HG03108 (cell line): Measurements from ENCODE around the gene EID3.

Experiments
- ATAC-seq: cut with Tn5 transposase; IDR thresholded peaks from one replicate; pipeline ENCODE4 v1.9.1; 2021; ENCODE audit warnings: moderate library complexity; ENCODE audit not compliant: unreplicated experiment

The EID3 gene

DNA sequence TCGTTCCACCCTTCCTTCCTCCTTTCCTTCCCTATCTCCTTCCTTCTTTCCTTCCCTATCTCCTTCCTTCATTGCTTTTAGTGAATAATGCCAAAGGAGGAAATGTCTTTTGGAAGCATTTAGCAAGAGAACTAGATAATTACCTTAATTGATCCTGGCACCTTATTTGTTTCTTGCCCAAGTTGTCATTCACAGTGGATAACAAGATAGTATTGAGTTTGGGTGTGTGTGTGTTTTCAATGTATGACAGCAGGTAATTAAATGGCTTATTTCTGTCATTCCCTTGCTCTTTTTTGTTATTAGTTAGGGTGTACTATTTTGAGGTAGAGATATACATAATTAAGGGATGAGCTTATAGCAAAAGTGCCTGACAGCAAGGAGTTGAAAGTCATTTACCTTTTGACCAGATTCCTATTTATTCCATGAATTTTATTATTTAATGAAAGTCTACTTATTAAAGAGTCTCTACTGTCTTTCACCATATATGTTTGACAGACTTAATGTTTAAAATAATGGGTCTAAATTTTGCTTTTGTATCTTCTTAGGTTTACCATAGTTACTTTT lies 30.2 kb downstream of the EID3 start:
- ATAC-seq: no peak

DNA sequence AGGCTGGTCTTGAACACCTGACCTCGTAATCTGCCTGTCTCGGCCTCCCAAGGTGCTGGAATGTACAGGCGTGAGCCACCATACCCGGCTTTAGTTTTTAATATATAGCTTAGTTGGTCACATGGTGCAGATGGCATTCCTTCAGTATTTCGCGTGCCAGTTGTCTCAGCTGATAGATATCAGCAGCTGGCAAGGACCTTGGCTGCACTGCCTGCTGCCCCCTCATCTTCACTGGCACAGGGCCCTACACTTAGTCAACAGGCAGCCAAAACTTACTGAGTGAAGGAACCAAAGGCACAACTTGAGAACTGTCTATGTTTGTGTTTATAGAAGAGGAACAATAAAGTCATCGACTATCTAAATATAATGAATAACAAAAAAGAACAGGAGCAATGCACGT lies 31.0 kb downstream of the EID3 start:
- ATAC-seq: no peak

DNA sequence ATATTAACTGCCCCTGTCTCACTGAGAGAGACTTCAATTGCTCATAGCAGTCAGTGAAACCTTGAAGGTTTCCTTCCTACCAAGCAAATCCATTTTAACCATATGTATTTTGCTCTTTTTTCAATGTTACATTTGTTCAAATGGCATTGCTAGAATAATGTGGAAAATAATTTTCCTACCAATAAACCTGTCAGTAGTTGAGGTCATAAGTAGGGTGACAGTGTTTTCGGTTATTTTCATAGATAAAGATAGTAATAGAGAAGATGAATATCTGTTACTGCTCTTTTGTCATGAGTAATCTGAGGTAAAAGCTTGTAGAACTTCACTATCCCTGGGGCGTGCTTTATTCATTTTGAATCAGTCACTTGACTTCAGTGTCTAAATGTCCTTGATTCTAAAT lies 32.6 kb downstream of the EID3 start:
- ATAC-seq: no peak

DNA sequence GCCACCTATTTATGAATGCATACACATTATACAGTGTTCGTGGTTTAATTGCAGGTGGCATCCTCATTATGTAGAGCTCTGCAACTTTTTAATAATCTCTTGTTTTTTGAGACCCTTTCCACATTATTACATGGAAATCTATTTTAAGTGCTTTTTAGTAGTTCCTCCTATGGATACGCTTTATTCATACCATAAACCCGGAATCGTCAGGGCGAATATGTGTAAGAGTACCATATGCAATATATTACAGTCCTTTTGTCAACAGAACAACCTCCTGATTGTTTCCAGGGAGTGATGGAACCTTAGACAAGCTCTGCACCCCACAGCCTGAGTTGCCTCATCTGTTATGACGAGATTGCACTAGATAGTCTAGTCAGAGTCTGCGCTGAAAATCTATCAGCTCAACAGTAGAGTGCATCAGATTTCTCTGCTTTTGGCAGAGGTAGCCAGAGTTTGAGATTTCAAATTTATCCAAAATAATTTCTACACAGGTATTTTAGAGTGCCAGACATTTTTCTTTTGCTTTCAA lies 33.6 kb downstream of the EID3 start:
- ATAC-seq: no peak

DNA sequence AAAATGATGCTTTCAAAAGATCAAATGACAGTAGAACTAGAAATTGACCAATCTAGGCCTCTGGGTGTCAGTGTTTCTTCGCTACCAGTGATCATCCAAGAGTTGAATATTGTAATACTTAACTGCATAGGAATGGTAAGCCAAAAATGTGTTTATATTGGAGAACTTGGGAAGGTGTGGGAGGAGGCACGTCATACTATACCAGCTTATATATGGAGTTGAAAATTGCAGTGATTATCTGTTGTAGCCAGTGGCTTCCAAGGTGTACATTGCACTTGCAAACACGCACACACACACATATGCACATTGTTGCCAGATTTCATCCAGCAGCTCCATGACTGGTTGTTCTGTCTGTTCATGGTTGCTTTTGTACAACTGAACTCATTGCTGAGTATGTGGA lies 36.1 kb downstream of the EID3 start:
- no peak for ATAC-seq

DNA sequence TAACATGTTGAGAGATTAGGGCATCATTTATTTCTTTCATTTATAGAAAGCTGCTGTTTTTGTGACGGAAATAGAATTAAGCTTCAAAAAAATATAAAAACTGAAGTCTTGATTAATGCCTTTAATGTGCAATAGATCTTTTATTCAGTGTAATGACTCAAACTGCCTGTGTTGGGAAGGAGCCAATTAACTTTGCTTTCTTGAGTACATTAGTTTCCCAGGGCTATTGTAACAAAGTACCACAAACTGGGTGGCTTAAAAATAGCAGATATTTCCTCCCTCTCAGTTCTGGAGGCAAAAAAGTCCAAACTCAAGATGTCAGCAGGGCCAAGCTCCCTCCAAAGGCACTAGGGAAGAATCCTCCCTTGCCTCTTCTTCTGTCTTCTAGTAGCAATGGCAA lies 36.6 kb downstream of the EID3 start:
- no peak for ATAC-seq

DNA sequence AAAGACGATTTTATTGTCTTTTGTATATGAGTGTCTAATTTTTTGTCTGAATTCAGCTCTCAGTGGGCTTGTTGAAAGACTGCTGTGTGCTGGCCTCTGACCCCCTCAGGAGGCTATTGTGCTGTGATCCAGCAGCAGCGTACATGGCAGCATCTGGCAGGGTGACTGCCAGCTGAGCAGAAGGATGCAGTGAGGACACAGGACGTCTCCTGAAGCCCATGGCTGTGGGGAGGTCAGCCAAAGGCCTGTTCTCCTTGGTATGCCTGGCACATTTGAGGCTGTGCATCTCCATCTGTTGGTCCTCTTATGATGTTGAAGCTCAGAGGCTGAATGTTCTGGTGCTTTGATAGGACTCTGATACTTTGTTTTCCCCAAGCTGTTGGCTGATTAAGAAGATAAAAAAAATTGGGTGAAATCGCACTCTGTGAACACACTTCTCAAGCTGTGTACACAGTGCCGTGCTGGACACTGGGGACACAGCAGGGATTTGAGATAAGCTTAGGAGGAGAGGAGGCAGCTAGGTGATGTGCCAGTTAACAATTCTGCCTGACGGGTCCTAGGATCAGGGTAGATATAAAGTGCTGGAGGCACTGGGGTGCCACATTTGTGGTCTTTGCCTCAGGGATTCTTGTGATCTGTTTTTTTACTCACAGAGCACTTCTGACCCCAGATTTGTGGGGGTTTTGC lies 37.5 kb downstream of the EID3 start:
- ATAC-seq: no peak

DNA sequence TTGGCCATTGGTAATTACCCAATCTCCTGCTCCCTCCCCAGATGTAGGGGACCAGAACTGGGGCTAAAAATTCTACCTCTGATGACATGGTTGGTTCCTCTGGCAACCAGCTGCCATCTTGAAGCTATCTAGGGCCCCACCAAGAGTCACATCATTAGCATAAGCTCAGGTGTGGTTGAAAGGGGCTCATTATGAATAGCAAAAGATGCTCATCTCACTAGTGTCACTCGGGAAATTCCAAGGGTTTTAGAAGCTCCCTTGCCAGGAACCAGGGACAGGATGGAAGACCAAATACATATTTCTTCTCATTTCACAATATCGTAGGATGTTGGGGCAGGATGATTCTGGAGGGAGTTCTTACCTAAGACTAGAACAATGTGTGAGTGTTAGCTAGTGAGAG lies 38.6 kb downstream of the EID3 start:
- no peak for ATAC-seq

DNA sequence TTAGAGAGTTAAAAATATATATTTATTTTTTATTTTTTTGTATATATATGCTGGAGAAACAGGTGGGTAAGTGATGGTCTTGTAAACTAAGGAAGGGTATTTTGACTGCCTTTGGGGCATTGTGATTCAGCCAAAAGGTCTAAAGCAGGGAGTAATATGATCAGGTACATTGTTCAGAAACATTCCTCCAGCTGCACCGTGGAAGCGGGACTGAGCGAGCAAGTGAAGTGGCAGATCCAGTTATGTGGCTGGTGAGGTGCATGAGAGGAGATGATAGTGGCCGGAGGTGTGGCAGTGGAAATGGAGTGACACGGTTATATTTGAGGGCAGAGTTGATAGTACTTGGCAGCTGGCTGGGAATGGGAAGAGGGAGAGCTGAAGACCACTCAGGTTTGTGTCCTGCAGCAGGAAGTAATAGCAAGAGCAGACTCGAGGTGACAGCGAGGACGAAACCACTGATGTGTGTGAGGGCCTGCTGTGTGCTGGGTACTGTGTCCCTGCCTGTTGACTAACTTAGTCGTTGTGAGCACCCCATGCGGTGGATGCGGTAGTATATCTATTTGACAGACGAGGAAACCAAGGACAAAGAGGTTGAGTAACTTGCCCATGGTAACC lies 39.2 kb downstream of the EID3 start:
- no peak for ATAC-seq

DNA sequence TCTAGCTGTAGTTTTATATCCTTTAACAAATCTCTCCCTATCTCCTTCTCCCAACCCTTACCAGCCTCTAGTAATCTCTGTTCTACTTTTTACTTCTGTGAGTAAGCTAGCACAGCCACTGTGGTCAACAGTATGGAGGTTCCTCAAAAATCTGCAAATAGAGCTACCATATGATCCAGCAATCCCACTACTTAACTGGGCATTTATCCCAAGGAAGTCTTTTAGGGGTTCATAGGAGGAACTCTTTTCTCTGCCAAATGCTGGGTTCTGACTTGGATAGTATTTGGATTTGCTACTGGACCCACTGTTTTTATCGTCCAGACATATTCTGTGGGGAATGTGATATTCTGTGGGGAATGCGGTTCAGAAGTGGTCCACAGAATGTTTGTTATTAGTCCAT lies 41.1 kb downstream of the EID3 start:
- ATAC-seq: no peak

DNA sequence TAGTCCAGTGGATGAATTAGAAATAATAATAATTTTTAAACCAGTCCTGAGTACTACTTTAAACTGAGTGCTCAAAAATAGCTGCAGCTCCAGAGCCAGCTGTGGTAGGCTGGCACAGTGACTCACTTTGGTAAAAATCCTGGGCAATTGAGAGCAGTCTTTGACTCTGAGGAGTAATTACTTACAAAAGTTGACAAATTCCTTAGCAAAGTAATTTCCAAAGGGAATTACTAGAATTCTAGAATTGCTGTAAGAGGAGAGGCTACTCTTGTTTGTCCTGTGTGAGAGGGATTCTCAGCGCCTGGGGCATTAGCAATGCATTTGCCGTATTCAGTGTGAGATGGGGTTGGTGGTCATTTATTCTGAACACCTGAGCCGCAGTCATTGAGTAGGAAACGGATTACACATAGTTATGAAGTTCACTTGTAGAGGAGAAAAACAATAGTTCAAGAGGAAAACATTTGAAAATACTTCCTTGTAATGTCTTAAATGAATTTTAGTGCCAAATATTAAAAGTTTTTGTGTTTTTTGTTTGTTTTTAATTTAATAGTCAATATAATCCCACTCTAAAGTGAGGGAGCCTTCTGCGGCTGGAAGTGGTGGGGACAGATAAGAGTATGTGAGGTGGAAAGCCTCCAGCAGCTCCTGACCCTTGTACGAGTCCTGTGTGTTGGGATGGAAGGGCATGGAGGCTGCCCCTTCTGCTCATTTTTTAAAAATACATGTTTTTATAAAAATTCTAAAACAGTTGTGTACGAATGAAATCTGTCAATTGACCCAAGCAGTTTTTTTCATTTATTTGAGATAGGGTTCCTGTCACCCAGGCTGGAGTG lies 41.9 kb downstream of the EID3 start:
- ATAC-seq: no peak

DNA sequence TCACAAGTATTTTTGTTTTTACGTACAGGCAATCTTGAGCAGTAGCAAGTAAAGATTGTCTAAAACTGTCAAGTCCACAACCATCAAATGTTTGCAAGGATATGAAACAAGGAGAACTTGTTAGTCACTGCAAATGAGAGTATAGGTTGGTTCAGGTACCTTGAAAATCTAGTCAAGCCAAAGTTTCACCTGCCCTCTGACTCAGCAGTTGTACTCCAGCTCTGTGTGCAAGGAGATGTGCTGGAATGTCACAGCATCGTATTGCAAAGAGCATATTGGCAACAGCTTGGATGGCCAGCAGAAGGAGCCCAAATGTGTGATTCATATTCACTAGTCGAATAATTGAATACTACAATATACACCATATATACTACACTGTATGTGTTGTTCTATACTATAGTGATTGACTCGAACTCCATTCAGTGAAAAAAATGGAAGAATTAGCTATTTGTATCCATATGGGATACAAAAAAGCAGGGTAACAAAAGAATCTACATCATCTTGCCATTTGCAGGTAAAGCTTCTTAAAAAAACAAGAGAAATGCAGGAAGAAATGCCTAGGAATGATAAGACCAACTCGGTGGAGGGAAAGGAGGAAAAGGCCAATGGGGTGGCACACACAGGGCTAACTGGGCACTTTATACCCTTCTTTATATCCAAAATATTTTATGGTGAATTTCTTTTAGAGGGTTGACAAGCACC lies 44.0 kb downstream of the EID3 start:
- ATAC-seq: no peak

DNA sequence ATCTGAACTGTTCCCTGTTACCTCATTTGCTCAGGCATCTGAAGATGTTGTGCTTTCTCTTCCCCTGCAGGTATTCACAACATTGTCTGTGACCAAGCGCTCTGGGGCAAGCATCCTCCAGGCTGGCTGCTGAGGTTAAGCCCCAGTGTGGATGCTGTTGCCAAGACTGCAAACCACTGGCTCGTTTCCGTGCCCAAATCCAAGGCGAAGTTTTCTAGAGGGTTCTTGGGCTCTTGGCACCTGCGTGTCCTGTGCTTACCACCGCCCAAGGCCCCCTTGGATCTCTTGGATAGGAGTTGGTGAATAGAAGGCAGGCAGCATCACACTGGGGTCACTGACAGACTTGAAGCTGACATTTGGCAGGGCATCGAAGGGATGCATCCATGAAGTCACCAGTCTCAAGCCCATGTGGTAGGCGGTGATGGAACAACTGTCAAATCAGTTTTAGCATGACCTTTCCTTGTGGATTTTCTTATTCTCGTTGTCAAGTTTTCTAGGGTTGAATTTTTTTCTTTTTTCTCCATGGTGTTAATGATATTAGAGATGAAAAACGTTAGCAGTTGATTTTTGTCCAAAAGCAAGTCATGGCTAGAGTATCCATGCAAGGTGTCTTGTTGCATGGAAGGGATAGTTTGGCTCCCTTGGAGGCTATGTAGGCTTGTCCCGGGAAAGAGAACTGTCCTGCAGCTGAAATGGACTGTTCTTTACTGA lies 44.9 kb downstream of the EID3 start:
- no peak for ATAC-seq

DNA sequence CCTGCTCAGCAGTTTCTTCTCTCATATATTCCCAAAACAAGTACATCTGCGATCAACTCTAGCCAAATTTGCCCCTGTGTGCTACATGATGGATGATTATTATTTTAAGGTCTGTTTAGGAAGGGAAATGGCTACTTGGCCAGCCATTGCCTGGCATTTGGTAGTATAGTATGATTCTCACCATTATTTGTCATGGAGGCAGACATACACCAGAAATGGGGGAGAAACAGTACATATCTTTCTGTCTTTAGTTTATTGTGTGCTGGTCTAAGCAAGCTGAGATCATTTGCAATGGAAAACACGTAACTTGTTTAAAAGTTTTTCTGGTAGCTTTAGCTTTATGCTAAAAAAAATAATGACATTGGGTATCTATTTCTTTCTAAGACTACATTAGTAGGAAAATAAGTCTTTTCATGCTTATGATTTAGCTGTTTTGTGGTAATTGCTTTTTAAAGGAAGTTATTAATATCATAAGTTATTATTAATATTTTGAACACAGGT lies 45.5 kb downstream of the EID3 start:
- no peak for ATAC-seq

DNA sequence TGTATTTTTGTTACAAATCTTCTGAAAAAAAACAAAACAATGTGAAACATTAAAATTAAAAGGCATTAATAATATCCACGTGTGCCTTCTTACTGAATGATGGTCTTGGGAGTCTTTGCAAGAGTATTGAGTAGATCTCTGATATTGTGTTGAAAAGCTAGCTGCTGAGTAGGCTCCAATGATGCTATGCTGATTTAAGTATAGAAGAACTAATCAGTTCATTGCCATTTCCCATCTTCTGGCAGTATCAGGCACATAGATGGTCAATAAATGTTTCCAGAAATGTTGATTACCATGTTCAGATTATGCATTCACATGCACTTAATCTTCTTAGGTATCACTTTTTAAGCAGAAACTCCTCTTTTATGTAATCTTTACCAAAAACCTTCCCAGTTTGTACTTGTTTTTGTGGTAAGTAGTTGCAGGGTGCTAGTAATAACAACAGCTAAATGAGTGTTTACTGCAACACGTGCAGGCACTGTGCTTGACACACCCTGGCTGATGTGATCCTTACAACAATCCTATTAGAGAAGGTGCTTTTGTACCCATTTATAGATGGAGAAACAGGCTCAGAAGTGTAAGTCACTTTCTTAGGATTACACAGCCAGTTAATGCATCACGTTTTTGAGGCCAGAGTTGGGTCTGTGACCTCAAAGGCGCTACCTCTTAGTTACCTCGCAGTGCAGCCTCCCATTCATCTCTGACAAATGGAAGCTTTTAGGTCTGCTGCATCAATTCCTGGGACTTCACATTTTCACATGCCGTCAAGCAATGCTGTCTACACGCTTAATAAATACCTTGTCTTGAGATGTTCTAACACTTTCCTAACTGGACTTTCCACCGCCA lies 46.9 kb downstream of the EID3 start:
- ATAC-seq: no peak

DNA sequence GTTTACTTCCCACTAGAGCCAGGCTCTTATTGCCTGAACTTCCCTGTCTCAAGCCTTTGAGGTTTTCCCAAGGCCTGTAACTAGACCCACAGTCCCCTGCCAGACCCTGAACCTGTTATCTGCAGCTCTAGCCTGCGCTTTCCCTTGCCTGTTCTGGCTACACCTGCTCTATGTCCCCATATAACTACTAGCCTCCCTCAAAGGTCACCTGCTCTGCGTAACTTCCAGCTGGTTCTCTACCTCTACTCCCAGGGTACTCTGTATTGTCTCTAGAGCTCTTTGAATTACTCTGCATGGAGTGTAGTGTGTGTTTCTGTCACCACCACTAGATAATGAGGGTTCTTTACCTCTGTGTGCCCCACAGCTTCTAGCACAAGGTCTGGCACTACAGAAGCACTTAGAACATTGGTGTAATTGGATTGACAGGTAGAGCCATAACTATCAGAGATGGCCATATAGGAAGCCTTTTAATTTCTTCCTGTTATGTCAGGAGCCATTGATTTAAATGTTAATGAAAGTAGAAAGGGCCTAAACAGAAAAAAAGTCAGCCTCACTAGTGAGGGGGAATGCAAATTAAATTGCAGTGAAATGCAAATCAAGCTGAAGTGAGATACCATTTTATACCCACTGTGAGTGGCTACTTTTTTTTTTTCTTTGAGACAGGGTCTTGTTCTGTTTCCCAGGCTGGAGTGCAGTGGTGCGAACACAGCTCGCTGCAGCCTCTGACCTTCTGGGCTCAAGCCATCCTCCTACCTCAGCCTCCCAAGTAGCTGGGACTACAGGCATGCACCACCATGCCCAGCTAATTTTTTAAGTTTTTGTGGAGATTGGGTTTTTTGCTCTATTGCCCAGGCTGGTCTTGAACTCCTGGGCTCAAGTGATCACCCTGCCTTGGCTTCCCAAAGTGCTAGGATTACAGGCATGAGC lies 47.8 kb downstream of the EID3 start:
- no peak for ATAC-seq

DNA sequence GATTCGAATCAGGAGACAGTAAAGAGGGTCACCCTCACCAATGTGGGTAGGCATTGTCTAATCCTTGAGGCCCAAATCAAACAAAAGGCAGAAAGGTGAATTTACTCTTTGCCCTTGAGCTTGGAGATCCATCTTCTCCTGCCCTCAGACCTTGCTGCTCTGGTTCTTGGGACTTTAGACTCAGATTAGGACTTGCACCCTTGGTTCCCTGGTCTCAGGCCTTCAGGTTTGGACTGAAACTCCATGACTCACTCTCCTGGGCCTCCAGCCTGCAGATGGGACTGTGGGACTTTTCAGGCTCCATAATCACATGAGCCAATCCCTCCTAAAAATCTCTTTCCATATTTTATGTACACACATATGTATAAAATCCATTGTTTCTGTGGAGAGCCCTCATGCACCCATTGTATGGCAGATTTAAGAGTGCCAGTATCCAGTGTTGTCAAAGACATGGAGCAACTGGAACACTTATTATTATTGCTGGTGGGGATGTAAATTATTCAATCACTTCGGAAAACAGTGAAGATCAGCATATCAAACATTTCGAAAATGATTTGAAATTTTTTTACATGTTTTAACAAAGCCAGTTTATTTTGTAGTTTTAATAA lies 48.7 kb downstream of the EID3 start:
- ATAC-seq: no peak
